Measurements from ENCODE around the gene BRD1.

BRD1 gene

DNA sequence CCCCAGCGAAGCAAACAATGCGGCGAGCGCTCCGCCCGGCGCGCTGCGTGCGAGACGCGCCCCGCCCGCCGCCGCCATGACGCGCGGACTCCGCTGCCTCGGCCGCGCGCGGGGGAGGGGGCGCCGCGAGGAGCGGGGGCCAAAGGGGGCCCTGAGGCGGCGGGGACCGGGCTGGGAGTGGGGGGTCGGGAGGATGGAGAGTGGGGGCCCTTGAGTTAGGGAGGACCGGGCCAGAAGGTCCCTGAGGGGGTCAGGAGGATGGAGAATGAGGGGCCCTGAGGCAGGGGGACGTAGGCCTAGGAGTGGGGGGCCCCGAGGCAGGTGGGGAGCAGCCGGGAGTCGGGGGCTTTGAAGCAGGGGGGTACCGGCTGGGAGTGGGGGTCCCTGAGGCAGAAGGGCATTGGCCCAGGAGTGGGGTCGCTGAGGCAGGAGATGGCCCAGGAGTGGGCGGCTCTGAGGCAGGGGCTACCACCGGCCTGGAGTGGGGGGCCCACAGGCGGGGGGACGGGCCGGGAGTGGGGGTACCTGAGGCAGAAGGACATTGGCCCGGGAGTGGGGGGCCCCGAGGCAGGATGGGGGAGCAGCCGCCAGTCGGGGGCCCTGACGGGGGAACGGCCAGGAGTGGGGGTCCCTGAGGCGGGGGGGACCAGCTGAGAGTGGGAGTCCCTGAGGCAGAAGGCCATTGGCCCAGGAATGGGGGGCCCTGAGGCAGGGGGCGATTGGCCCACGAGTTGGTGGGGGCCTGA lies at the start of gene BRD1:
Gene BRD1 (minus strand): TSS at position 21 of the 746 bp plus-strand sequence. CDS start 3,556 bp downstream, outside the sequence.
- DNase-seq (ENCODE audit: low read depth in 2 of 2, low spot score in 1 of 2): no peak

GRCh38 chr22:49873228-49873940 lies 45.7 kb upstream of the BRD1 start:
- no peak for DNase-seq (ENCODE audit: low read depth in 2 of 2, low spot score in 1 of 2)

- no peak for DNase-seq (ENCODE audit: low read depth in 2 of 2, low spot score in 1 of 2)
These were observed 44.7 kb upstream of the BRD1 start for GRCh38 chr22:49872347-49872746.

GRCh38 chr22:49871482-49871881 lies 43.8 kb upstream of the BRD1 start:
- no peak for DNase-seq (ENCODE audit: low read depth in 2 of 2, low spot score in 1 of 2)

DNA sequence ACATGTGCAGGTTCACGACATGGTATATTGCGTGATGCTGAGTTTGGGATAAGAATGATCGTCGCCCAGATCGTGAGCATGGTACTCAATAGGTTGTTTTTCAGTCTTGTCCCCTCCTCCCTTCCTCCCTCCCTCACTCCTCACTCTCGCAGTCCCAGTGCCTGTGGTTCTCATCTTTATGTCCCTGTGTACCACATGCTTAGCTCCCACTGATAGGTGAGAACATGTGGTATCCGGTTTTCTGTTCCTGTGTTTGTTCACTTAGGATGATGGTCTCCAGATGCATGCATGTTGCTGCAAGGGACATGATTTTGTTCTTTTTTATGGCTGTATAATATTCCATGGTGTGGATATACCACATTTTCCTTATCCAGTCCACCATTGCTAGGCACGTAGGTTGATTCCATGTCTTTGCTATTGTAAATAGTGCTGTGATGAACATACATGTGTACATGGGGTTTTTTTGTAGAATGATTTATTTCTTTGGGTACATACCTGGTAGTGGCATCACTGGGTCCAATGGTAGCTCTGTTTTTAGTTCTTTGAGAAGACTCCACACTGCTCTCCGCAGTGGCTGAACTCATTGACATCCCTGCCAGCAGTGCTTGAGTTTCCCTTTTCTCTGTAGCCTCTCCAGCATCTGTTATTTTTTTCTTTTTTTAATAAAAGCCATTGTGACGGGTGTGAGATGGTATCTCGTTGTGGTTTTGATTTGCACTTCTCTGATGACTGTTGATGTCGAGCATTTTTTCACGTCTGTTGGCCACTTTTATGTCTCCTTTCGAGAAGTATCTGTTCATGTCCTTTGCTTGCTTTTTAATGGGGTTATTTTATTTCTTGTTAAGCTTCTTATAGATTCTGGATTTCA lies 42.4 kb upstream of the BRD1 start:
- no peak for DNase-seq (ENCODE audit: low read depth in 2 of 2, low spot score in 1 of 2)

- DNase-seq (ENCODE audit: low read depth in 2 of 2, low spot score in 1 of 2): no peak
These were observed 41.6 kb upstream of the BRD1 start for GRCh38 chr22:49869086-49869830.

- no peak for DNase-seq (ENCODE audit: low read depth in 2 of 2, low spot score in 1 of 2)
These were observed 39.9 kb upstream of the BRD1 start for GRCh38 chr22:49867303-49868265.

- DNase-seq (ENCODE audit: low read depth in 2 of 2, low spot score in 1 of 2): no peak
These were observed 39.0 kb upstream of the BRD1 start for GRCh38 chr22:49866646-49867045.

DNA sequence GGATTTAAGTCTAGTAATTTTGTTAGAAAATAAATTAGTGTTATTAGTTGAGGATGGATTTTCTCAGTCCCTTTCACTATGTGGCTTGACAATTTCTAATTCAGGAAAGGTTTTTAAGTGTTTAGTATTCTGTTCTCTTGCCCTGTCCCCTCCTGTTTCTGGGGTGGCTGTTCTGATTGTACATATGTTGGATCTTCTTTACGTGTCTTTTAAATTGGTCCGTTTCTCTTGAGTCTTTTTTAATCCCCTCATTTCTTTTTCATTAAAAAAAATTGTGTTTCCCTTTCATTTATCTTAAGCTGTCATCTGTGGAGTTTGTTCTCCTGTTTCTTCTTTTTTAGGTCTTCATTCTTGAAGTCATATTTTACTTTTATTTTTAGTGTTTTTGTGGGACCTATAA lies 38.5 kb upstream of the BRD1 start:
- DNase-seq (ENCODE audit: low read depth in 2 of 2, low spot score in 1 of 2): no peak

DNA sequence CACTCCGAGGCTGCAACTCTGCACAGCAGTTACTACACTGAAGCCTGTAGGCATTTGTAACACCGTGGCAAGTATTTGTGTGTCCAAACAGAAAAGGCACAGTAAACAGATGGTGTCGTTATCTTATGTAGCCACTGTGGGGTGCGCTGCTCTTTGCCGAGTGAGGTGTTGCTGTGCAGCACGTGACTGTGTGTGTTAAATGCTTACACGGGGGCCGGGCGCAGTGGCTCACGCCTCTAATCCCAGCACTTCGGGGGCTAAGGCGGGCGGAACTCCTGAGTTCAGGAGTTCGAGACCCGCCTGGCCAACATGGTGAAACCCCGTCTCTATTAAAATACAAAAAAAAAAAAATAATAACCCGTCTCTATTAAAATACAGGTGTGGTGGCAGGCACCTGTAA lies 37.5 kb upstream of the BRD1 start:
- no peak for DNase-seq (ENCODE audit: low read depth in 2 of 2, low spot score in 1 of 2)

- DNase-seq (ENCODE audit: low read depth in 2 of 2, low spot score in 1 of 2): no peak
These were observed 36.3 kb upstream of the BRD1 start for GRCh38 chr22:49863931-49864330.

DNA sequence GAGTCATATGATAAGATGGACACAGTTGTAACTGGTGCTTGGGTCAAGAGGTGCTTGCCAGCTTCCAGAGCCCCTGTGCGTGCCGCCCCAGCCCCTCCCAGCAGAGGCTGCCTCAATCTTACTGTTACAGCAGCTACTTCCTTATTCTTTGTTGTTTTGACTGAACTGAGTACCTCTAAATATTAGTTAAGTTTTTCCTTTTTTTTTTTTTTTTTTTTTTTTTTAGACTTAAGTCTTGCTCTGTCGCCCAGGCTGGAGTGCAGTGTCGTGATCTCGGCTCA lies 34.8 kb upstream of the BRD1 start:
- no peak for DNase-seq (ENCODE audit: low read depth in 2 of 2, low spot score in 1 of 2)

DNA sequence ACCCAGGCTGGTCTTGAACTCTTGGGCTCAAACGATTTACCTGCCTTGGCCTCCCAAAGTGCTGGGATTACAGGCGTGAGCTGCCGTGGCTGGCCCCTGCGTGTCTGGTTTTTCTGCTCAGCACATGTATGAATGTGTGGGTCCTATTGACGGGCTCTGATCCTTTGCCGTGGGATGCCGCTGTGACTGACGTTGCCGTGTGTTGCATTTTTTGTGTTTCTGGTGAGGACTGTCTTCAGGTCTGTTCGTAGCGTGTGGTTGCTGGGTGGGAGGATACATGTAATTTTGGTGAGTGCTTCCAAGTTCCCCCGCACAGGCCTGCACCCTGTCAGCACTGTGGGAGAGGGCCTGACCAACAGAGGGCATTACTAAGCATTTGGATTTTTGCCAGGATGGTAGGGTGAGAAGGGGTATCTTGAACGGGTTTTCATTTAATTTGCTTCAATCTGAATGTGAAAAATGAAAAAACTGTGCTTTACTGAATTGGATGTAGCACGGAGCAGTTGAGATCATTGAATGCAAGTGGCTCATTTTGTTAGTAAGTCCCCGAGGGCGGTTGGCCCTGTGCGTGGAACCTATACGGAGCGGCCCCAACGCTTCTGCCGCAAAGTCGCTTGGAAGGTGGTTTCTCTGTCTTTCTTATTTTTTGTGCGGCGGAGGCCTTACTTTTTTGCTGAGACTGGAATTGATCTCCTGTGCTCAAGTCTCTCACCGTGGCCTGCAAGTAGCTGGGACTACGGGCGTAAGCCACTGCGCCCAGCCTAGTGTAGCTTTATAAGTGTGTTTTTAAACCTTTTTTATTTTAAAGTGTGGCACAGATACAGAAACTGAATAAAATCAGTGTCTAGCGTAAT lies 34.2 kb upstream of the BRD1 start:
- no peak for DNase-seq (ENCODE audit: low read depth in 2 of 2, low spot score in 1 of 2)

GRCh38 chr22:49858827-49859226 lies 31.2 kb upstream of the BRD1 start:
- DNase-seq (ENCODE audit: low read depth in 2 of 2, low spot score in 1 of 2): no peak

DNA sequence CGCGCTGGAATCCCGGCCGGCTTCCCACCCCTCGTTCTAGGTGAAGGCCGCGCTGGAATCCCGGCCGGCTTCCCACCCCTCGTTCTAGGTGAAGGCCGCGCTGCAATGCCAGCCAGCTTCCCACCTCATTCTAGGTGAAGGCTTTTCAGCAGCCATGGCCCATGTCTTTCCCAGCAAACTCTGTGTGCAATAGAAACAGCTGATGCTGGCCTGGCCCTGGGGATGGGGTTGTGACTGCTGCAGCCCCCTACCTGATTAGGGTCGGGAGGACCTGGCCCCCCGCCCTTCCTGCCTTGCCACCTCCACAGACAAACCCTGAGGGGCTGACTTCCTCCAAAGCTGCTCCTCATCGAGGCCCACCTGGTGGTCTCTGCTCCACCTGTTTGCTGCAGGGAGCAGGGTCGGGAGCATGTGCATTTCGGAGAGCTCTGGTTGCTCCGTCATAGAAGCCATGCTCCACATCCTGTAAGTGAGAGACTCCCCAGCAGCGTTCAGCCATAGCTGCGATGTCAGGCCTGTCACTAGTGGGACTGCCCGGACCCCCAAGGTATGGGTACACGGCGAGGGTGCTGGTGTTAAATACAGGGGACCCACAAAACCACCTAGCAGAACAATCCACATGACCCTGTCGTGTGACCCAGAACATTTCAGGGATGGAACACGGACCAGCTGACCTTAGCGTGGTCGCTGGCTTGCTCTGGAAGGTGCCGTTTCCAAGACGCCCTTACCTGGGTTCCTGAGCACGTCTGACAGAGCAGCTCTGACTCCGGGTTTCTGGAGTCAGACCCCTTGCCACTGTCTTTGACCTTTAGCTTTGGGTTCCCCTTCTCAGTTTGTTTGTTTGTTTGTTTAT lies 29.3 kb upstream of the BRD1 start:
- DNase-seq (ENCODE audit: low read depth in 2 of 2, low spot score in 1 of 2): no peak

GRCh38 chr22:49856343-49856742 lies 28.7 kb upstream of the BRD1 start:
- DNase-seq (ENCODE audit: low read depth in 2 of 2, low spot score in 1 of 2): no peak

DNA sequence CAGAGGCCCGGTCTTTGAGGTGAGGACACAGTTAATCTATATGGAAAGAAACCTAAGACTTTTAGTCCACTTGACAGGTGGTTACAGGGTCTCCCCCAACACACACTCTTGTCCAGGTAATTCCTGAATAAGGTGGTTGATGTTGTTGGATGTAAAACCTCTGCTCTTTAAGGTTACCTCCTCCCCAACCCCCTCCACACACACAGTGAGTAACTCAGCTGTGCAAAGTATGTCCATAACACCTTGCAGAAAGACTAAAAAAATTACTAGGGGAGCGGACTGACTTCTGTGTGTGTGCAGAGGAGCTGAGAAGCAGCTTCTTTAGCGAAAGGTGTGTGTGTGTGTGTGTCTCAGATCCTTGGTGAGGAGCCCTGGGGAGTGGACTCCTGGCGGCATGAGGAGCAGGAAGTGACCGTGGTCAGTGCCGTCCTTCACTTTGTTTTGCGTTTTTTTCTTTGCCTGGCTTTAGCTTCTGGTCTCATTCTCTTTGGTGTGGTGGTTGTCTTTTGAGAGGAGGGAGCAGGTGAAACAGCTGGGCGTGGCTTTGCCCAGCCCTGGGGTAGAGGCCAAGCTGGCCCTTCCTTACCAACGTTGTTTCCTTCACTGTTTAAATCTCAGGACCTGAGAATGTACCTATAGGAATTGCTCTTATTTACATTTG lies 27.7 kb upstream of the BRD1 start:
- no peak for DNase-seq (ENCODE audit: low read depth in 2 of 2, low spot score in 1 of 2)
